Spinal cord (tissue), 10 donors: Measurements from ENCODE around the gene WDPCP. TPM values are rescaled to one million over a fixed set of nuclear protein-coding genes. Genes with fewer than 3 reads are reported as not detected.

Experiments
- DNase-seq, 6 donors: peaks; one replicate each; pipeline versions ENCODE4 v3.0.0 to v3.0.0-alpha.2; 2013 to 2015; ENCODE audit warnings: low spot score in 6 of 6, low read depth in 4 of 6
- H3K27ac ChIP-seq: one replicate; pipeline ENCODE4 v1.5.1; 2013; ENCODE audit warnings: low read depth, low read length, control low read depth
- H3K27me3 ChIP-seq: one replicate; pipeline ENCODE4 v1.6.1; 2013; ENCODE audit warnings: low read length; ENCODE audit not compliant: control insufficient read depth, insufficient read depth
- H3K36me3 ChIP-seq: one replicate; pipeline ENCODE4 v1.6.1; 2013; ENCODE audit warnings: low read length; ENCODE audit not compliant: control insufficient read depth, insufficient read depth
- H3K4me1 ChIP-seq: one replicate; pipeline ENCODE4 v1.6.1; 2013; ENCODE audit warnings: low read length; ENCODE audit not compliant: control insufficient read depth, insufficient read depth
- H3K4me3 ChIP-seq: one replicate; pipeline ENCODE4 v1.5.1; 2013; ENCODE audit warnings: low read depth, low read length, control low read depth
- H3K9me3 ChIP-seq: one replicate; pipeline ENCODE4 v1.6.1; 2013; ENCODE audit warnings: low read length; ENCODE audit not compliant: control insufficient read depth, insufficient read depth
- WGBS: methylation state at CpG from one replicate; pipeline ENCODE4 v1.1.5; 2013; ENCODE audit warnings: missing lambda C conversion rate; ENCODE audit not compliant: insufficient coverage; 5-methylcytosine and 5-hydroxymethylcytosine counted together
- polyA plus RNA-seq, 2 donors: library from polyadenylated mRNA; unstranded; fragments of 120-200 nt; gene quantifications; one replicate each; pipeline ENCODE4 v1.2.1, GENCODE V29; 2013; ENCODE audit not compliant: insufficient read length in 2 of 2
- small RNA-seq: library from RNA; depleted of rRNA; stranded (forward); fragments of <200 nt; gene quantifications from one replicate; pipeline ENCODE3, GENCODE V24; 2014; ENCODE audit warnings: low replicate concordance
- total RNA-seq, 2 donors: library from RNA; depleted of rRNA in 1 of 2; stranded (reverse); fragments of 120-200 nt in 1 of 2; fragments of >200 nt in 1 of 2; gene quantifications; one replicate each; pipeline versions ENCODE4 v1.2.3 to v1.2.4, GENCODE V29; 2013 to 2014
- donor health status: healthy.

WDPCP gene
- total and polyA plus RNA-seq, 4 donors: 9.6 to 40.1 (median 14.2) TPM

- Histone ChIP-seq H3K27me3 (peaks cover 26% of the 10 kb centered on the region), H3K4me3 (no peak overlapping the region), H3K27ac (no peak overlapping the region), H3K36me3 (no peaks in the 10 kb centered on the region), H3K4me1 (no peaks in the 10 kb centered on the region), H3K9me3 (no peaks in the 10 kb centered on the region)
- no peak for DNase-seq
- WGBS: 100% methylated on average over 1 of the region's 2 CpGs
Observed at GRCh38 chr2:63071664-63072063, 516.6 kb downstream of the WDPCP start.

Small RNAs within 50 kb of the gene (small RNA-seq; reads per million reads assigned to genes)
- gene RF00017: not detected

Other genes with a start within 250 kb of the WDPCP start
- gene MDH1, start 486 bp upstream of the WDPCP start, total RNA-seq: 100 to 1,000 TPM; 225 to 366 TPM
- gene MDH1, start 486 bp upstream of the WDPCP start, polyA plus RNA-seq: 100 to 1,000 TPM; 436 to 458 TPM